Stimulated activated CD4-positive, alpha-beta T cell treated with anti-CD3 and anti-CD28 coated beads, Interleukin-2, amount 100 ng/mL, for 4 hours (primary cell): ENCODE results near the gene RNF113B.

Experiments used
- DNase-seq: peaks from one replicate; pipeline ENCODE4 v3.0.0-alpha.2; 2020; ENCODE audit warnings: low read depth

RNF113B gene

GRCh38 chr13:98141091-98141490 is 36.0 kb downstream of the RNF113B start:
- DNase-seq, result no peak

GRCh38 chr13:98134901-98135300 is 42.2 kb downstream of the RNF113B start:
- no peak for DNase-seq

GRCh38 chr13:98133946-98134345 is 43.1 kb downstream of the RNF113B start:
- no peak for DNase-seq

- DNase-seq, result no peak
Observed at GRCh38 chr13:98129059-98129746, 47.9 kb downstream of the RNF113B start.
